Thyroid gland (tissue), 4 donors: Measurements from ENCODE around the gene SRPK1.

ENCODE experiments used
- POLR2A ChIP-seq, 2 donors: fragments of 450-650 bp; IDR thresholded peaks; one replicate each; pipeline ENCODE4 v1.6.1; 2017; ENCODE audit warnings: antibody characterized with exemption in 2 of 2, mild to moderate bottlenecking in 2 of 2, moderate library complexity in 1 of 2
- TF ChIP-seq, protein P1 (sequence below), 6 experiments: fragments of 200-600 bp in 3 of 6; fragments of 450-650 bp in 3 of 6; sonication (generic) in 3 of 6; IDR thresholded peaks; one replicate each; pipeline ENCODE4 v1.5.1; 2016 to 2019; ENCODE audit warnings: antibody characterized with exemption in 6 of 6, mild to moderate bottlenecking in 2 of 6, inconsistent platforms in 1 of 6, moderate library complexity in 1 of 6

DNA sequence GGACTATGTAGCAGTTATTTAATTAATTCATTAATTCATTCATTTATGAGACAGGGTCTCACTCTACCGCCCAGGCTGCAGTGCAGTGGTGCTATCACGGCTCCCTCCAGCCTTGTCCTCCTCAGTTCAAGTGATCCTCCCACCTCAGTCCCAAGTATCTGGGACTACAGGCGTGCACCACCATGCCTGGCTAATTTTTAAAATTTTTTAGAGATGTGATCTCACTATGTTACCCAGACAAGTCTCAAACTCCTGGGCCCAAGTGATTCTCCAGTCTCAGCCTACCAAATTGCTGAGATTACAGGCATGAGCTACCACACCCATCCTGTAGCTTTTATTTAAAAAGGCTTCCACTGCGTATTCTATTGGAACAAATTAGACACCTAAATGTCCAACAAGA, 23.4 kb downstream of the SRPK1 start:
- no peak for TF ChIP-seq POLR2A (IDR thresholded peaks at IDR 0.05)
- TF ChIP-seq, protein P1, sequence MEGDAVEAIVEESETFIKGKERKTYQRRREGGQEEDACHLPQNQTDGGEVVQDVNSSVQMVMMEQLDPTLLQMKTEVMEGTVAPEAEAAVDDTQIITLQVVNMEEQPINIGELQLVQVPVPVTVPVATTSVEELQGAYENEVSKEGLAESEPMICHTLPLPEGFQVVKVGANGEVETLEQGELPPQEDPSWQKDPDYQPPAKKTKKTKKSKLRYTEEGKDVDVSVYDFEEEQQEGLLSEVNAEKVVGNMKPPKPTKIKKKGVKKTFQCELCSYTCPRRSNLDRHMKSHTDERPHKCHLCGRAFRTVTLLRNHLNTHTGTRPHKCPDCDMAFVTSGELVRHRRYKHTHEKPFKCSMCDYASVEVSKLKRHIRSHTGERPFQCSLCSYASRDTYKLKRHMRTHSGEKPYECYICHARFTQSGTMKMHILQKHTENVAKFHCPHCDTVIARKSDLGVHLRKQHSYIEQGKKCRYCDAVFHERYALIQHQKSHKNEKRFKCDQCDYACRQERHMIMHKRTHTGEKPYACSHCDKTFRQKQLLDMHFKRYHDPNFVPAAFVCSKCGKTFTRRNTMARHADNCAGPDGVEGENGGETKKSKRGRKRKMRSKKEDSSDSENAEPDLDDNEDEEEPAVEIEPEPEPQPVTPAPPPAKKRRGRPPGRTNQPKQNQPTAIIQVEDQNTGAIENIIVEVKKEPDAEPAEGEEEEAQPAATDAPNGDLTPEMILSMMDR (IDR thresholded peaks at IDR 0.05) = no peak
